ENCODE measurements around the gene DCC.

DCC gene

DNA sequence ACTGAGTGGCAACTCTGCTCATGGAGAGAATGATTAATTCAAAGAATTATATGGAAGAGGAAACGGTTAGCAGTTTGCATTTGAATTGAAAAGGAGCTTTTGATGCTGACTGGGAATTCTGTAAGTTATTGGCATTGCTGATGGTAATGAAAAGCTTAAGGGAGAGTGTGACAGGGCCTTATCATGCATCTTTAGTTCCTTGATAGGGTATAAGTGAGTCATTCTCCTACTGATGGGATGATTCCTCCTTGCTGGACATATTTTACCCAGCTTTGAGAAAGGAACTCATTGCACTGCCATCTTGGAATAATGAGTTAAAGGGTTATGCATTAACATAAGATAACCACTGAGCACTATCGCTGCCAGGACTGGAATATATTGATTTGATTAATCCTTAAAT is 740.7 kb downstream of the DCC start:
- no peak for DNase-seq (ENCODE audit: low spot score)

DNA sequence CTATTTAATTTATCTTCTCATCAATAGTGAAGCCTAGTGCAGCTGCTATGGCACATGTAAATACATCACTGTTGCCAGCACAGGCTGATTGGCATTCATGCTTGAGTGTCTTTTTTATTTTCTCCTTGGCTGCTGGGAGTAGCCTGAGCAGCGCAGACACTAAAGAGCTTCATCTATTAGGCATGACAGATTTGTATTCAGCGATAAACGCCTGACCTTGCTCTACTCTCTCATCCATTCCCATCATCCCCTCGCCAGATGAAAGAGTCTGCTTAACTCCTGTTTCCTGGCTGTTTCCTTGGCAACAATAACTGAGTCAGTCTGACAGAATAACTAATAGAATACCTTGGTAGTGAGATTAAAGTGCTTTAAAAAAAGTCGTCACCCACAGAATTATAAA is 753.6 kb downstream of the DCC start:
- no peak for DNase-seq (ENCODE audit: low spot score)

DNA sequence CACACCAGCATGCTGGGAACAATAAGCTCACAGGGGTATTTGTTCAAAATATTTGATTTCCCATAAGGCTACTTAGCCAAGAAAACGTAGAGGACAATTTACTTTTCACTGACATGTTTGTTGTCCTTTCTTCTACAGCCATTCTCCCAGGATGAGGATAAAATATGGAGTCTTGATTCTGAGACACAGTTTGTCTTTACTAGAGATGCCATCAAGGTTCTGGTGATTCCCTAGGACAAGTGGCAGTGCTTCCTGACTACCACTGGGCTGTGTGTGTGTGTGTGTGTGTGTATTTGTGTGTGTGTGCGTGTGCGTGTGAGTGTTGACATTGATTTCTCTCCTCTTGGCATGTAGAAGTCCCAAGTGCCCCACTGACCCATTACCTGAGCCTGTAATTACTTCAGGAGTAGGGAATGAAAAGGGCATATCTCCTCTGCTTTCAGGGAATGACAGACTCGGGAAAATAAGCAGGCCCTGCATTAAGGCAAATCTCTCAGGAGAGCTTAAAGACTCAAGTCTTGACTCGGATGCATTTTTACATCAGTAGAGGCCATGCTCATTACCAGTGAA is 761.6 kb downstream of the DCC start:
- DNase-seq (ENCODE audit: low spot score): no peak

DNA sequence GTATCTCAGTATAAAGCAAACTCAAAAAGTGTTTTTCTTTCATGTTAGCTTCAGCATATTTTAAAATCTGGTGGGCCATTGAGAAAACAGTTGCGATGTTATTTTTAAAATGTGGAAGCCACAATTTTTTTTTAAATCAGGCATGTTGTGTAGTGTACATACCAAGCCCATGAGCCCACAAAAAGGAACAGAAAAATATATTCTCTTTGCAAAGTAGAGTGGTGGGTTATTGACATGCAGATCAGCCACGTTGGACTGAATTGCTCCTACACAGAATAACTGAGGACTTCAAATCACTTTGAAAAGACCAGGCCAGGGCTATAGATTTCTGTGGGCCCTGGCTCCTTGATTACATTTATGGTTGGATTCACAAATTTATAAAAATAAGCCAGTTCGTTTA is 774.4 kb downstream of the DCC start:
- no peak for DNase-seq (ENCODE audit: low spot score)

DNA sequence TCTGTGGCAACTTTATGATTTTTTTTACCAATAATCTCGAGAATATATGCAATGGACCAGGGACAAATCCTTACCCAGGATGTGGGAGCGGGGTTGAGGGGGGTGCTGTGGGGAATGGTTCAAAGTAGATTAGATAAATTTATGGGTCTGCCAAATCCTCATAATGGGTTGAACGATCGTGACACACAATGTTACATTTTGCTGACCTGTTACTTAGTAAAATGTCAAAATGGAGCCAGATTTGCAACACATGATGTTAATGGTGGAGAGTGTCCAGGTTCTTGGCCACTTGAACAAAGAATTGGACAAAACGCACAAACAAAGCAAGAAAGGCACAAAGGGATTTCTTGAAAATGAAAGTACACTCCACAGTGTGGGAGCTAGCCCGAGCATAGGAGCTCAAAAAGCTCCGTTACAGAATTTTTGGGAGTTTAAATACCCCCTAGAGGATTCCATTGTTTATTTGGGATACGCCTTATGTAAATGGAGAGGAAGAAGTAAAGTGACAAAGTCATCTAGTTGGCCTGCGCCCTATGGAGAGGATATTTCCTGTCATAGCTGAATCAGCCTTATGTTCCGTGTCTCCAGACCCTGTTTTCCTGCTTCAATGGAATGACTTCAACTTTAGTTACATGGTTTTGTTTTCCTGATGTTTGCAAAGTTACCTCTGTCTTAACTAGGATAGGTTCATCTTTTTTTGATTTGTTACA is 776.0 kb downstream of the DCC start:
- DNase-seq (ENCODE audit: low spot score): no peak

DNA sequence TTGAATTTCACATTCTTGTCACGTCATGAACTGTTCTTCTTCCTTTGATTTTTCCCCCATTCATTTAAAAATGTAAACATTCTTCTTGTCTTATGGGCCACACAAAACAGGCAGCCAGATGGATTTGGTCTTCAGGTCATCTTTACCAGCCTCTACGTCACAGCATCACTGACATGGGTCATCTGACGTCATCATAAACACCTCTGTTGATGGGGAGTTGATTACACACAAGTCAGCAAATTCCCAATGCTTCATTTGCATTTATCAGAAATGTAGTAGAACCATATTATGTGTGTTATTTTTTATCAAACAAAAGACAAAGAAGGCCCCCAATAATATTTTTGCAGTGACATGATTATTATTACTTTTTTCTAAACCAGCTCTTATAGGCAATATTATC is 777.9 kb downstream of the DCC start:
- no peak for DNase-seq (ENCODE audit: low spot score)

DNA sequence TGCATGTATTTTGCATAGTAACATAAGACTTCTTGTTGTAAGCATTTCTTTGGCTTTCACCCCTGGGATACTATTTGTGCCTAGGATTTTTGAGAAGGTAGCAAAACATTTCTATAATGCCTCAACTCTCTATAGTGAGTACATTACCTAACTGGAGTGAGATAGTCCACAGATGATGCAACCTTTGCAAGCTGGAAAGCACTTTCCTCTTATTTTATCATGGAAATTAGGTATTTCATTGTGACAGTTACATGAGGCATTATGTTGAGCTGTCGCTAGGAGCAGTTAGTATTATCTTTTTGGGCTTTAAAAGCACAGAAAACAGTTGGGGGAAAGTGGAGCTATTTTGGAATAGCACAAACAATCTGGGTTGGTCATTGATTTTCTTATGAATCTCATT is 786.2 kb downstream of the DCC start:
- DNase-seq (ENCODE audit: low spot score): no peak

DNA sequence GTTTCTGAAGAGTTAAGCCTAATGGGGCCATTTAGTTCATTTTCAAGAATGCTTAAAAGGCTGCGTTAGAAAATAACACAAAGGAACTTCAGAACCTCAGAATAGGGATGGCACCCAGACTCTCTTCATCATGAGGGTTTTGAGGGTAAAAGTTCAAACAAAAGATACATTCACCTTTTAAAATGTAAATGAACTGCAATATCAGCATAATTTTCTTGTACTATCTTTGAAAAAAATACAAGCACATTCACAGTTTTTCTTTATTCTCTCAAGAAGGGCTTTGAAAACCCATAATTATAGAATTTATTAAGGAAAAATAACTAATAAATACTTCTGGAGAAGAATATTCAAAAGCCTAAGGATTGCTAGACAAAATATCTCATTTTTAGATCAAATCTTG is 791.0 kb downstream of the DCC start:
- no peak for DNase-seq (ENCODE audit: low spot score)

DNA sequence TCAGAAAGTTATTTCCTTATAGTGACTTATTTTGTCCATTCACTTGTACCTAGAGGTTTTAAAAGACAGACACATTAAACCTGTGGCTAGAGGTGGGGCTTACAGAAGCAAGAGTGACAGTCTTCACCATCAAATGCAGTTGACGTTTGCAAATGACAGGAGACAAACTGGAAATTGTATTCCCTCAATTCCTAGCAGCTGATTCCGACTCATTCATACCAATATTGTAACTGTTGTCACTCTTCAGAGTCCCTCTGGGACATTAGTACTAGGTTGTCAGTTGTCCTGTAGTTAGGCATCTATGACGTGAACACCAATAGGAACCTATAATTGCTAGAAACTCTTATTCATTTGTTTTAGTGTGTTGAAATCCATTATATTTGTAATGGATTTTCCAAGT is 794.7 kb downstream of the DCC start:
- DNase-seq (ENCODE audit: low spot score): no peak

DNA sequence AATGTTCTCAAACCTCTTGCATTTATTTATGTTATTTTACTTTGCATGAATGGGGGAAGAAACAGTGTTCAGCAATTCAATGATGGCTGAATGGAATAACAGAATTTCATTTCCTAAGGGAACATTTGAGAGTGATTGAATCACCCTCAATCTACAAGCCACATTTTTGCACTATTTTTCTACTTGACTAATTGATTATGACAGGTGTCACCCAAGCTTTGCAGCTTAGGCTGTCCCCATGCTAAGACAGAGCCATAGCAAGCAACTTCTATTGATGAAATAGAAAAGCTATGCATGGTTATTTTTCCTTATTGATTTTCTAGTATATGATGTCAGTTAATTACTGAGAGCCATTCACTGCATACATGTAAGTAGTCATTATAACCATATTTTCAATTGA is 795.7 kb downstream of the DCC start:
- no peak for DNase-seq (ENCODE audit: low spot score)

DNA sequence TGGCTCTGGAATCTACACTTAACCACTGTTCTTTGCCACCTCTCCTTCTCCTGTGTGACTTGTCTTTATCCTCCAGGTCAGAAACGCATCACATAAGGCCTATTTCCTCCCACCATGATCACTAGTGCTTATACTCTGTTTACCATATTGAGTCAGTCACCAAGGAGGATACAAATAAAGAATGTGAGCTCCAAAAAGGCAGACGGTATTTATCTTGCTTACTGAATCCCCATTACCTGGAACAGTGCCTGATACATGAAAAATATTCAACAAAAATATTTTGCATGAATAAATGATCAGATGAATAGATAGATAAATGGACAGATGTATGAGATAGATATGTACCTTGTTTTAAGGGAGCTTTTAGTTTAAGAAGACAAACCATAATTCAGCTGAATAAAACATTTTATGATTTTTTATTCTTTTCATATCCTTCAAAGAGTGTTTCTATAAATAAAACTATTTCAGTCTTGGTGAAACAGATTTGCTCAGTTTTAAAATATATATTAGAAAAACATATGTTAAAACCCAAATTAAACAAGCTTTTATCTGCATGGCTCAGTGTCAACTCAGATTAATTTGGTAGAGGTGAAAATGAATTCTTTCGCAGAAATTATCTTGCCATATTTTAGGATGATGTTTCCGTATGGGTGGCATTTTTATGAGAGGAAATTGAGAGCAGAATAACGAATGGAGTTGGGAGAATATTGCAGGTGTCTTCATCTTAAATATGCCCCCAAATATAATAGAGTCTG is 799.9 kb downstream of the DCC start:
- DNase-seq (ENCODE audit: low spot score): no peak

DNA sequence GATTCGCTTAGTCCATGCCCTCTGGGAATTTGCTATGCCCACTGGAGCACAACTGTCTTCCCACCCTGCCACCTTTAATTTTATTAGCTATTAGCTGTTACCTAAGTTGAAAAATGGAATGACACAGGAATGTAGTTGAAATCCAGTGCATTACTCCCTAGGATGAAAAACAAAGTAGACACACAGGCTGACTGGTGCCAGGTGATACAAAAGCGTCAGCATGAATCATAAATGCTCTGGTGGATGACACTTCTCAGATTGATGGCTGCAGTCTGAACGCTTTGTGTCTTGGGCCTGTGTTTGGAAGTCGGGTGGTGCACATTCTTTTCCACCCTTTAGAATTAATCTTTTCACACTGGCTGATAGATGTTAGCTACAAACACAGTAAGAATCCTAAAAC is 802.0 kb downstream of the DCC start:
- DNase-seq (ENCODE audit: low spot score): no peak

DNA sequence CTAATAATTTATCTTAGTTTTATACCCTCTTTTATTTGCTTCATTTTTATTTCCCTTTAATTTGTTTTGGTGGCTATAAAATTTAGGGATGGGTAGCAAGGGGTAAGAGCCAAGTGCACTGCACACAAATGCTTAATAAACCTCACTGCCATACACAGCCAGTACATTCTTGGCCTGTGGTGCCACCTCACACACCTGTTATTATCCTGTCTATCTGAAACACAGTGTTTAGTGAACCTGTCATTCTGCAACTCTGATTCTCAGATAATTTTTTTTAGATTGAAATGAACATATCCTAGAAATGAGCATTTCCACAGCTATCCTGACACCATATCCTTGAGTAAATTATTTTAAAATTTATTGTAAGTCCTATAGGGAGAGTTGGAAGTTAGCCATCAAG is 807.5 kb downstream of the DCC start:
- DNase-seq (ENCODE audit: low spot score): no peak

DNA sequence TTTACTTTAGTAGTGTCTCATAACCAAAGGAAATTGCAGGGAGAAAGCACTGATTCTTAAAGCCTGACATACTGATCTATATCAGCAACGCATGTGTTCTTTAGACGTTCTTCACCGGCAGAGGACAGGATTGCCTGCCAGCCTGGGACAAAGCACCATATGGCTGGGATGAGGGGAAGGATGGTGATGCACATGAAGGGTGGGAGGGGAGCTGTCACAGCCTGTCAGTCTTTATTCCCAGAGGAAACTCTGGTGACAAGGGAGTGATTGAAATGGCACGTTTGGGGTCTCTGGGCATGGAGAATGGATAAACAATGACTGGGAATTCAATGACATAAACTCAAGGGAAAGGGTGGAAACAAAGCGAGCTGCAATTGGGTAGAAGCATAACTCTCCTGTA is 808.1 kb downstream of the DCC start:
- no peak for DNase-seq (ENCODE audit: low spot score)

DNA sequence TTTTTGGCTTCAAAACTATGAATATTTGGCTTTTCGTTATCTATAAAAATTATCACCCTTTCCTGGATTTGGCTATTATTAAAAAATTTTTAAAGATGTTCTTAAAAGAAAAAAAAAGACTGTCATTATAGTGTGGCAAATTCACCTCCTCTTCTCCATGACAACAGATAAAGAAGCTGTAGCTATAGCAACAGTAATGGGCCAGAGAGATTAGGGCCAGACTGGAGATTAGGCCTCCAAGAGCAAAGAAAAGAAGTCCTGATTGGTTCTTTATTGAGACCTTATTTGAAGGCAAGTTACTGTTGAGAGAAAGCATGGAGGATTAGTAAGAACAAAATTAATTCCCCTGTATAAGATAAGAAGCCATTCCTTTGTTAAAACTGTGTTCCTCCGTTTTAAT is 812.5 kb downstream of the DCC start:
- no peak for DNase-seq (ENCODE audit: low spot score)

DNA sequence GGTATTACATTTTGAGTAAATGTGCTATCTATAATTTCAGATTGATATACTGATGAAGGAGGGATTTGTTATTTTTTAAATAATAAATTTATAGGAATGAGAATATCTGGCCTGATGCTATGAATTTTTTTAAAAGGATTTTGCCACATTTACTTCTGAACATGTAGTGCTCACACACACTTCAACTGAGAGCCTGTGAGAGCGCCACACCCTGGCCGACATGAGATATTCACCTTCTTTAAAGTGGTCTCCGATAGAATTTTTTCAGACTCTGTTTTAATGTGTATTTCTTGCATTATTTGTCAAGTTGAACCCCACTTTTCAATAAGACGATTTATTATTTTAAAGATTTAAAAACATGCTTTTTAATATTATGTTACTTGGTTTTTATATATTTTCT is 813.3 kb downstream of the DCC start:
- no peak for DNase-seq (ENCODE audit: low spot score)

DNA sequence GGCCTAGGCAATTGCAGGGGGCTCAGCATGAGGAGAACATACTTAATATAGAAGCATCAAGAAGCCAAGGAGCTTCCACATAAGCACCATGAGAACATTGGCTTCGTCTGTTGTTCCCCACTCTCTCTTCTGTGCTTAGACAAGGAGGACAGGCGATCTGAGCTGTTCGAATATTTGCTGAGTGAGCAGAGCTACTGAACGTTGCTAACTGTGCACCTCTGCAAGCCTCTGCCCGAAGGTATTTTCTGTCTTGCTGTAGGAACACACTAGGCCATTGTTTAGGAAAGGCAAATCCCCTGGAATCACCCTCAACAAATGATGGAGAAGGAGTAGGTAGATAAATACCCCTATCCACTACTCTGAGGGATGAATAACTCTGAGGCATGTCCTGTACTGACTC is 813.8 kb downstream of the DCC start:
- no peak for DNase-seq (ENCODE audit: low spot score)

DNA sequence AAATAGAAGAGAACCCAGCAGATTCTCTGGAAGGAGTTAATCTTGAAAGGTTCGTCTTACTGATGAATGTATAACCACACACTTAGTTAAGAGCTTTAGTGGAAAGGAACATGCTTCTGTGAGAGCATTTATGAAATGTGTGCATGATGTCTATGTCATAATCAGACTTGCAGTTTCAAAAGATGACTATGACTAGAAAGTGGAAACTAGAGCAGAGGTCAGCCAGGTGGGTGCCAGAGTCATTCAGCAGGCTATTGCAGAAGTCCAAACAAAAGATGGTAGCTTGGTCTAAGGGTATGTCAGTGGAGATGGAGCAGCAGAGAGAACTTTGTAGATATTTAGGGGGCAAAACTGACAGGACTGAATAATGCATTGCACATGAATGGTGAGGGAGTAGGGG is 825.8 kb downstream of the DCC start:
- DNase-seq (ENCODE audit: low spot score): no peak

DNA sequence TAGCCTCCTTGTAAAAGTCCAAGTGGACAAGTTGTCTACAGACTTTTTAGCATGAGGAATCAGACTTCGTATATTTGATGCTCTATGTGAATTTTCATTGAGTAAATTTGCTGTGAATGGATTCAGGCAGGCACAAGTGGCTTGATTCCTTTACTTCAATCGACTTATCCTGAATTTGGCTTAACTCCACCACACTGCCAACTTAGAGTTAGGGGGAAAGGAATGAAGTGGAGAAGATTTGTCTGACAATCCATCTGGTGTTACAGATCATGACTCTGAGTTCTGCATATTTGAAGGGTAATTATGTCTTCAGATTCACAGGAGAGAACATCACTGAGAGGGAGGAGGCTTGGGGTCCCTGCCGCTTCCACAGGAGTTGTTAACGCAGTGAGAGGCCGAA is 829.3 kb downstream of the DCC start:
- no peak for DNase-seq (ENCODE audit: low spot score)

DNA sequence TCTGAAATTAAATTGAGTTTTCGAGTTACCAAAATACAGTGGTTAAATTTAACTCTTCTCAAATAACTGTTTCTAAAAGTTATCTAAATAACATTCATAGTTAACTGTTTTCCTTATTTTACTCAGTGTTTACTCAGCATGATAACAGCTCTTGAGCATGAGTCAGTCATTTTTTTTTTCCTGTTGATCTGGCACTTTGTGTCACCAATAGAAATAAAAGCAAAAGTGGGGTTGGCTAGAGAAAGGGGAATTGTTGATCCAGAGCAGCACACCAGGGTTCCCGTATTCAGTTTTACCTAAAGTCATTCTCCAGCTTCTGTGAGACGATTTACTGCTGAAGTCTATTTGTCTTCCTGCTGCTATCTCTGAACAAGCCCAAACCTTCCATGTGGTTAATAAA is 851.6 kb downstream of the DCC start:
- no peak for DNase-seq (ENCODE audit: low spot score)

DNA sequence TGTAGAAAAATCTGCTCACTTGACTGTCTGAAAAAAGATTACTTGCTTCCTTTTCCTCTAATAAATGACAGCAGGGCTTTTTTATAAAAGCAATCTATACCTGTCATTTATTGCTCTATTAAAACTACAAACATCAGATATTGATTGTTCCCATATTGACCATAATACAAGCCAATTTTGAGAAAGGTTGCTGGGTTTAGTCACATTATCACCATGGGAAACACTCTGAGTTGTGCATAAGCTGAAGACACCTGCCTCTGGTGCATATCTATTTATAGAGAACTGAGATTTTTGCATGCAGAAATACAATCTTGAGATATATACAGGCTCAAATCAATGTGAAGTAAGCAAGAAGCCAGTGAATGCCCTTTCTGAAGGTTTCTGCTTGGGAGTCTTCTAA is 853.9 kb downstream of the DCC start:
- no peak for DNase-seq (ENCODE audit: low spot score)

DNA sequence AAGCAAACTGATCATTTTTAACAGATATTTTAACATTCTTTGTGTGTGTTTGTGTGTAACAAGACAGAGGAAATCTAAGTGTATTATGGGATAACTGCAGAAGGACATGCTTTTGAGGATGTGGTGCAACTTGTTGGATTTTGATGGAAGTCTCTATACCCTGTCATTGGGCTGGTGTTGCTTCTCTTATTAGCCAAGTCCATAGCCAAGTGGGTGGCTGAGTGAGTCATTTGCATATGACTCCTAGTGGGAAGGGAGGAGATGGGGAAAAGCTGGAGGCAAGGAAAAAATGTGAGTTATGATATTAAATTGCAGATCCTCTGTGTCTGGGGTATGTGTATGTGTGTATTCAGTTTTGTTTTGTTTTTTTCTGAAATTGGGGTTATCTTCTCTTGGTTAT is 879.9 kb downstream of the DCC start:
- no peak for DNase-seq (ENCODE audit: low spot score)

DNA sequence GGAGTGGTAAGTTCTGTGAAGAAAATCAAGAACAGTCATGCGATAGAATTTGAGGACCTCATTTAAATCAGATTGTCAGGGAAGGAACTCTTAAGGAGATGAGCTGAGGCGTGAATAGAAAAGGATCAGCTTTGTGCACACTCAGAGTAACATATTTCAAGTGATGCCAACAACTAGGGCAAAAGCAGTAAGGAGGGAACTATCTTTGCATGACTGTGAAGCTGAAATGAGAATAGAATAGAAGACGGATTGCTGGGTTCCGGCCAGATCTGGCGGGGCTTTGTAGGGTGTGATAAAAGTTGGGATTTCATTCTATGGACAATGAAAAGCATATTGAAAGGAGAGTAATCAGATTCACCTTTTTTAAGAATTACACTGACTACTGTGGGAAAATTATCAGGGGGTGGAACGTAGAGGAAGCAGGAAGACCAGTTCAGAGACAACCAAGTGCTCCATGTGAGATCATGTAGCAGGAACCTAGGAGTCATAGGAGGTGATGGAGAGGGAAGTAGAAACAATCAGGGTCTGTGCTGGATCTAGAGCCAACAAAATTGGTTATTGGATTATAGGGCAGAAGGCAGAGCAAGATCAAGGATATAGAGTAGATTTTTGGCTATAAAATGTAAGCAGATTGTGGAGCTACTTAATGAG is 884.3 kb downstream of the DCC start:
- DNase-seq (ENCODE audit: low spot score): no peak

Measured in globus pallidus (tissue), 1 donor.